HG03159 (cell line): ENCODE results near the gene VAT1L.
"Not testable (repeated sequence)": the region's sequence is repeated elsewhere in the genome, so short reads cannot be mapped to it uniquely, and the experiment has no call there.

Experiments
- ATAC-seq: cut with Tn5 transposase; IDR thresholded peaks from one replicate; pipeline ENCODE4 v1.9.1; 2021; ENCODE audit warnings: mild to moderate bottlenecking, moderate library complexity; ENCODE audit not compliant: unreplicated experiment

The VAT1L gene

GRCh38 chr16:77987810-77988209, 199.4 kb downstream of the VAT1L start:
- ATAC-seq, result no peak

- ATAC-seq, result no peak
These were observed 201.5 kb downstream of the VAT1L start for GRCh38 chr16:77989846-77990245.

- ATAC-seq, result no peak
These were observed 203.3 kb downstream of the VAT1L start for GRCh38 chr16:77991701-77992100.

DNA sequence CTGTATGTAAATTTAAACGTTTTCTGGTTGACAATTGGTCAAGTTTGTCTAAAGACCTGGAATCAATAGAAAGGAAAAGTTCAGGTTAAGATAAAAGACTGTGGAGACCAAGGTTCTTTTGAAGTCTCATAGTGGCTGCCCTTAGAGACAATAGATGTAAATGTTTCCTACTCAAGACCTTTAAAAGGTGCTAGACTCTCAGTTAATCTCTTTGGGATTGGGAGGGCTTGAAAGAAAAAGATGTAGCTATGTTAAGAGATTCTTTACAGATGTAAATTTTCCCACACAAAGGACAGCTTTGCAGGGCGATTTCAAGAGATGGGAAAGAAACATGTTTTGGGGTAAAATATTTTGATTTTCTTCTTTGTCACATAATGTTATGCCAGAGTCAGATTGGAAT, 204.0 kb downstream of the VAT1L start:
- ATAC-seq, result not testable (repeated sequence)

DNA sequence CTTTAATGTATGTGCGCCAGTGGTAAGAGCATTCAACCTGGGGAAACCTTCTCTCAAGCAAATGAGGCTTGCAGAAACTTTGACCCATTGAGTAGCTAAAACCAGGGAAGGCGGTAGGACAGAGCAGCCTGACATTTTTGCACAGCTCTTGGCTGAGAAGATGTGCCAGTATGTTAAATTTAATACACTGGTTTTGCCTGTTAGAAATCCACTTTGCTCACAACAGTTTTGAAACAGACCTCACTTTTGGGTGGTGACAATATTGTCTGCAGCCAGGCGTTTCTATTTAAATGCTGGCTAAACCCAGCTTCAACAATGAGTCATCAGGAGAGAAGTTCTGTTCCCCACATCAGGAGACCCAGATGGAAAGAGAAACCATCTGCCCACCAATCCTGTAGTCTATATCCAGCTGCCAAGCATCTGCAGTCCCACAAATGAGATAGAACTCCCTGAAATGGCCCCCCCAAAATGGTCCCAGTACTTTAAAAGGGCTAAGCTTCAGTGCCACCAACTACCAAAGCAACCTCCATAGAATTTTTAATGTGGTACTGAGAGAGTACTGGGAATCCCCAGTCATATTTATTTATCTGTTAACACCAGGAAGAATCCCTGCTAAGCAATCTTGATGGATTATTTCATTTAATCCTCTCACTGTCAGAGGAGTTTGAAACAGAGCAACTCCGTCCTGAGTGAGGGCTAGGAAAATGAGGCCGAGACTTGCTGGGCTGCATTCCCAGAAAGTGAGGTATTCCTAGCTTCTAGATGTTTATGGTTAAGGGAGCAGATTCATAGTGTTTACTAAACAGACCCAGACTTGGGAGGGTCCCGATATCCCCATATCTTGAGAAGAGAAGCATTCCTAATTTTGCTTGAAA, 205.0 kb downstream of the VAT1L start:
- no peak for ATAC-seq

DNA sequence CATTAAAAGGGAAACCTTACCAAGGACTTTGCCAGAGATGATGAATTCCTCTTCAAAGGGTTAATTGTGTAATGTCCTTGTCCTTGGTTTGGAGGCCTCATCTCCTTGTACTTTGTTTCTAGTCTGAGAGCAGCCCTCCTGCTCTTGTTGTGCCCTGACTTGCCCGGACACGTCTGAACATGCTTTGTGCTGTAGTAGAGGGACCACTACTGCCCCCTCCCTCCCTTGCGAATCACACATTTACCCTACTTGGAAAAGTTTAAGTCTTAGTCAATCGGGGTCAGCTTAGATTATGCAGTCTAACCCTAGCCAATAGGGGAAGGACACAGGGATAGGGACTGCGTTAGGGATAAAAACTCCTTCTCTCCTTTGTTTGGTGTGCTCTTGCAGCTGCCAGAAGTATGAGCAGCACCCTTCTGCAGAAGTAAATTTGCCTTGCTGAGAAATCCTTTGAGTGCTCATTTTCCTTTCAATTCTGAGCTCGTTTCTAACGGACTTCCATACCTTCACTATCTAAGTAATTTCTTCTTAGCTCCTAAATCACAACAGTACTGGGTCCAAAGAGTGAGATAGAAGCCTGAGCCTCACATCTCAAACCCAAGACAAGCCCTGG, 207.6 kb downstream of the VAT1L start:
- no peak for ATAC-seq

DNA sequence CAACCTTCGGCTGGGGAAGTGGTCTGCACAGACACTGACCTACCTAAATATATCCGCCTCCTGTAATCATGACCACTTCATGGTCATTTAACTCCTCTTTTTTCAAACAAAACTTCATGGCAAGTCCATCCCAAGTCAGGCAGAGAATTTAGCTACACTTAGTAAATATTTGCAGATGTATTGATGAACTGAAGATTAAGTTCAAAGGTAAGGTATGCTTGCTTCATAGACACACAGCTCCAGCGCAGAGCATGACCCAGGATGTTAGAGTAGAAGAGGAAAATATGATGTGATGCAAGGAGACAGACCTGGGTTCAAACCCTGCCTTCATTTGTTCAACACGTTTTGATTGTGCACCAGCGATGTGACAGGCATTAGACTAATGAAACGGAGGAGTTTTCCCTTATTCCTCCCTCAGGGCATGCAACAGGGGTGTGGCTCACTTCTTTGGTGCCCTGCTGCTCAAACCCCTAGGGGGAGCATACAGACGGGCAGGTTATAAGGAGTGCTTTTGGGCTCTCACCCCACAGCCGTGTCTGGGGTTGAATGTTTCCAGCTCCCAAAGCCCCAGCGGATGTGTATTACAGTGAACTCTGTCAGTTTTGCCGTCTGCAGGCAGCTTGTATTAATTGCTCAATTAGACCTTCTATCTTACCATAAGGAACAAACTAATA, 210.1 kb downstream of the VAT1L start:
- ATAC-seq, result no peak

- ATAC-seq, result no peak
These were observed 213.2 kb downstream of the VAT1L start for GRCh38 chr16:78001451-78002025.

DNA sequence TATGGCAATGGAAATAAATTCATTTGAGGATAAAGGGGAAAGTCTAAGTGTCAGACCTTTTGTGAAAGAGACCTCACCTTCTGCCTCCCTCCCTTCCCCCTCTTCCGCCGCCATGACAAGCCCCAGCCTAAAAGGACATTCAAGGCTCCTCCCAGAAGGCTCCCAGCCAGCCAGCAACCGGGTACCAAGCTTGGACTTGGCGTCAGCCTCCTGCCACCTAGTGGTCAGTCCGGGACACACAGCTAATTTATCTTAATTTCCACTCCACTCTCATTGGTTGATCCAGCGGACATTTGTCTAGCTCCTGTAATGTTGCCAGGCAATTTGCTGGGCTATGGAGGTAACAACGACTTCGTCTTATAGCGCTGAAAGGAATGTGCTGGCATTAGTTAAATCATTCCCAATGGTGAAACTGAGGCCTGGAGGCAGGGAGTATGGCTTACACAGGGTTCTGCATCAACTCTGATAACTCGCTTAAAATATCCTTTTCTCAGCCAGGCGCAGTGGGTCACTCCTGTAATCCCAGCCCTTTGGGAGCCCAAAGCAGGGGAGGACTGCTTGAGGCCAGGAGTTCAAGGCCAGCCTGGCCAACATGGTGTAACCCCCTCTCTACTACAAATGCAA, 214.7 kb downstream of the VAT1L start:
- ATAC-seq, result peak; percentile 99

DNA sequence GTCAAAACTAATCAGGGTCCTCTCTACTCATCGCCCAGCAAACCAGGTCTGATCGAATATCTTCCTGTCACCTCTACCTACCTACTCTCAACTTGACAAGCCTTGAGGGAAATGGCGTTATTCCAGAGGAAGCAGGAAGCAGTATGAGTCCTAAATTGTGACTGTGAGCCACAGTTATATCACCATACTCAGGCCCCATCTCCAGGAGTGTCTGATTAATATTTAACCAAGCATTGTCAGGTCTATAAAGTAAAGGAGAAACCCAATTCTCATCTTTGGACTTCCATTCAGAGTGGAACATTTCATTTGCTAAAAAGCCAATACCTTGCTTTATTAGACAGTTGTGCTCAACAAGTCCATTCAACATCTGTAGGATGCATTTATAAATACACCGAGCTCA, 216.2 kb downstream of the VAT1L start:
- ATAC-seq, result no peak

DNA sequence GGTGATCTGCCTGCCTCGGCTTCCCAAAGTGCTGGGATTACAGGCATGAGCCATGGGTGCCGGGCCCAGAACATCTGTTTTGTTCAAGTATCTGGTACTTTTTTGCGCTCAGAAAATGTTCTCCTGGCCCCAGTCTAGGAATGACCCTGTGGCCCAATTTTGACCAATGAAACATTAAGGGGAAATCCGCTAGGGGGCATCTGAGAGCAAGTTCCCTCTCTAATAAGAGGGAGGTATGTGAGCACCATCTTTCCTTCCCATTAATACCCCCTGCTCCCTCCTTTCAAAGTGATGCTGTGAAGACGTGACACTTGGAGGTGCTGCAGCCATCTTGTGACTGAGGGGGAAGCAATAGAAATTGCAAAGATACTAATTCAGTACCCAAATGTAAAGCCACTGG, 217.5 kb downstream of the VAT1L start:
- ATAC-seq, result no peak

DNA sequence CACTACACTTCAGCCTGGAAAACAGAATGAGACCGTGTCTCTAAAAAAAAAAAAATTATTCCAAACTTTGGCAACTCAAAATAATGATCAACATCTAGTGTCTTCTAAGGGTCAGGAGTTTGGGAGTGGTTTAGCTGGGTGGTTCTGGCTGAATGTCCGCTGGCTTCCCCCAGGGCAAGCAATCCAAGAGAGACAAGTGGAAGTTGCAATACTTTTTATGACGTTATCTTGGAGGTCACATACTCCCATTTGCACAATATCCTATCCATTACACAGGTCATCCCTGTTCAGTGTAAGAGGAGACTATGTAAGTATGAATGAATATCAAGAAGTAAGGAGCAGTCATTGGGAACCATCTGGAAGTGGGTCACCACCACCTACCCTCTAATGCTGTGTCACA, 218.8 kb downstream of the VAT1L start:
- ATAC-seq, result no peak

DNA sequence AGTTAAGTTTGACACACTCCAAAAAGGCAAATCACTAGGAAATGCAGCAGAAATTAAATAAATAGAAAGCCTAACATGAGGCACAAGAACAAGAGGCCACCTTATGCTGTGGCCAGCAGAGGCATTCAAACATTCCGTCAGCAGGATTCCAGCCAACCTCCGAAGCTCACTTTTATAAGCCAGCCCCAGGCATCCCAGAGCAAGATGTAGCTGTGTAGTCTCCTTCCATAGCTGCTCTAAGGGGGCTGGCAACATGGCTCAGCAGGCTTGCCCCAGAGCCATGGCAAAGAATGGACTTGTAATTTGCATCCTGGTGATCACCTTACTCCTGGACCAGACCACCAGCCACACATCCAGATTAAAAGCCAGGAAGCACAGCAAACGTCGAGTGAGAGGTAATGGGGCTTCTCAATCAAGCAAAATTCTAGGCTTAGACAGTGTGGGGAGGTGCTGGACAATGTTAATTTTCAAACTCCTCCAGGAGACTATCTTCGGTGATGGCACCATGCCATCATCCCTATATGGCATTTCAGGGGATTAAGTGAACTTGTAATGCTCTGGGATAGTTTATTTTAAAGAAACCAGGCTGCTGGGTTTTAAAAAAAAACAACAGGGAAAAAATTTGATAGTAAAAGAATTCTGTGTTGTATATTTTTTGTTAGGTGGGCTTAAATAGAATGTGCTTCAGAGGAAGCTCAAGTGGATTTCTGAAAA, 234.1 kb downstream of the VAT1L start, which contains the start of gene CLEC3A:
CLEC3A (plus strand) TSS at position 202 of the 714 bp plus-strand sequence; CDS start at position 281, 79 bp downstream.
- ATAC-seq, result no peak

- ATAC-seq, result no peak
These were observed 235.8 kb downstream of the VAT1L start for GRCh38 chr16:78024159-78024558.

GRCh38 chr16:78025631-78026030, 237.3 kb downstream of the VAT1L start:
- no peak for ATAC-seq

GRCh38 chr16:78028018-78028417, 239.7 kb downstream of the VAT1L start:
- ATAC-seq, result no peak
